ENCODE data around the gene RPL36AL. TPM values are rescaled to one million over a fixed set of nuclear protein-coding genes. Genes with fewer than 3 reads are reported as not detected.

RPL36AL gene
- total and polyA plus RNA-seq, 10 of the 15 experiments (the other 5 are each of a cell fraction or from before 2014, with no cell fraction given) = 222 to 1,379 (median 545) TPM

DNA sequence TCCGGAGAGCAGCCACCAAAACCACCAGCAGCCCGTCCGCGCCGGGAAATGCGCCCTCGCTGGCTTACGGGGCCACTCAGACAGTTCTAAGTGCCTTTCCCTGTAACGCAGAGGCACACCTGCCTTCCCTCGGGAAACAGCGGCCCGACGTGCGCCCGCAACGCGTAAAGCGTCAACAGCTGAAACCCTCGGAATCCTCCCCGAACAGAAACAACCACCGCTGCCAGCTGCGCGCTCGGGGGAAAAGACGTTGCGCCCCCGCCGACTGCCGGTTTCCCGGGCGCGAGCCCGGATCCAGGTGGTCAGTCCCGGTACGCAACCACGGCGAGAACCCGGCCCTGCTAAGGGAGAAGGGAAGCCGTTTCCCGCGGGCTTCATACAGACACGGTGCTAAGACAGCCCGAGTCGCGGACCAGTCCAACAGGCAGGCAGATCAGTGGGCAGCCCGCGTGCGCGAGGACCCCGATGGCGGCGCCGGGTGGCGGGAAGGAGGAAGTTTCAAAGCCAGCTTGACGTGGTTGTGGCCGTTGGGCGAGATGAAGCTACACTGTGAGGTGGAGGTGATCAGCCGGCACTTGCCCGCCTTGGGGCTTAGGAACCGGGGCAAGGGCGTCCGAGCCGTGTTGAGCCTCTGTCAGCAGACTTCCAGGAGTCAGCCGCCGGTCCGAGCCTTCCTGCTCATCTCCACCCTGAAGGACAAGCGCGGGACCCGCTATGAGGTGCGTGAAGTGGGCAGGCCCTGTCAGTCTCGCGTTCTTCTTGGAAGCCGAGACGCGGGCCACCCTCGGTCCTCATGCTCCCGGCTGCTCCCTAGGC, 21.7 kb downstream of the RPL36AL start, which contains the start of gene LRR1 (continued):
- TF ChIP-seq, protein P1, sequence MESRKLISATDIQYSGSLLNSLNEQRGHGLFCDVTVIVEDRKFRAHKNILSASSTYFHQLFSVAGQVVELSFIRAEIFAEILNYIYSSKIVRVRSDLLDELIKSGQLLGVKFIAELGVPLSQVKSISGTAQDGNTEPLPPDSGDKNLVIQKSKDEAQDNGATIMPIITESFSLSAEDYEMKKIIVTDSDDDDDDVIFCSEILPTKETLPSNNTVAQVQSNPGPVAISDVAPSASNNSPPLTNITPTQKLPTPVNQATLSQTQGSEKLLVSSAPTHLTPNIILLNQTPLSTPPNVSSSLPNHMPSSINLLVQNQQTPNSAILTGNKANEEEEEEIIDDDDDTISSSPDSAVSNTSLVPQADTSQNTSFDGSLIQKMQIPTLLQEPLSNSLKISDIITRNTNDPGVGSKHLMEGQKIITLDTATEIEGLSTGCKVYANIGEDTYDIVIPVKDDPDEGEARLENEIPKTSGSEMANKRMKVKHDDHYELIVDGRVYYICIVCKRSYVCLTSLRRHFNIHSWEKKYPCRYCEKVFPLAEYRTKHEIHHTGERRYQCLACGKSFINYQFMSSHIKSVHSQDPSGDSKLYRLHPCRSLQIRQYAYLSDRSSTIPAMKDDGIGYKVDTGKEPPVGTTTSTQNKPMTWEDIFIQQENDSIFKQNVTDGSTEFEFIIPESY (IDR thresholded peaks at IDR 0.05) = peak; percentile 60; the same call in 1 of the 2 replicates
- TF ChIP-seq FOXM1 (IDR thresholded peaks at IDR 0.05; ENCODE audit: low read depth, low read length) = no peak
- TF ChIP-seq, protein P2, sequence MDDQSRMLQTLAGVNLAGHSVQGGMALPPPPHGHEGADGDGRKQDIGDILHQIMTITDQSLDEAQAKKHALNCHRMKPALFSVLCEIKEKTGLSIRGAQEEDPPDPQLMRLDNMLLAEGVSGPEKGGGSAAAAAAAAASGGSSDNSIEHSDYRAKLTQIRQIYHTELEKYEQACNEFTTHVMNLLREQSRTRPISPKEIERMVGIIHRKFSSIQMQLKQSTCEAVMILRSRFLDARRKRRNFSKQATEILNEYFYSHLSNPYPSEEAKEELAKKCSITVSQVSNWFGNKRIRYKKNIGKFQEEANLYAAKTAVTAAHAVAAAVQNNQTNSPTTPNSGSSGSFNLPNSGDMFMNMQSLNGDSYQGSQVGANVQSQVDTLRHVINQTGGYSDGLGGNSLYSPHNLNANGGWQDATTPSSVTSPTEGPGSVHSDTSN (IDR thresholded peaks at IDR 0.05; ENCODE audit: insufficient replicate concordance, low read depth, low read length) = peak; percentile 50
- TF ChIP-seq, protein P3, sequence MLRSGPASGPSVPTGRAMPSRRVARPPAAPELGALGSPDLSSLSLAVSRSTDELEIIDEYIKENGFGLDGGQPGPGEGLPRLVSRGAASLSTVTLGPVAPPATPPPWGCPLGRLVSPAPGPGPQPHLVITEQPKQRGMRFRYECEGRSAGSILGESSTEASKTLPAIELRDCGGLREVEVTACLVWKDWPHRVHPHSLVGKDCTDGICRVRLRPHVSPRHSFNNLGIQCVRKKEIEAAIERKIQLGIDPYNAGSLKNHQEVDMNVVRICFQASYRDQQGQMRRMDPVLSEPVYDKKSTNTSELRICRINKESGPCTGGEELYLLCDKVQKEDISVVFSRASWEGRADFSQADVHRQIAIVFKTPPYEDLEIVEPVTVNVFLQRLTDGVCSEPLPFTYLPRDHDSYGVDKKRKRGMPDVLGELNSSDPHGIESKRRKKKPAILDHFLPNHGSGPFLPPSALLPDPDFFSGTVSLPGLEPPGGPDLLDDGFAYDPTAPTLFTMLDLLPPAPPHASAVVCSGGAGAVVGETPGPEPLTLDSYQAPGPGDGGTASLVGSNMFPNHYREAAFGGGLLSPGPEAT (IDR thresholded peaks at IDR 0.05; ENCODE audit: low read depth) = peak; percentile 81
- peak; percentile 94 for TF ChIP-seq MXI1 (IDR thresholded peaks at IDR 0.05; ENCODE audit: low read depth, low read length)
- TF ChIP-seq, protein P4, sequence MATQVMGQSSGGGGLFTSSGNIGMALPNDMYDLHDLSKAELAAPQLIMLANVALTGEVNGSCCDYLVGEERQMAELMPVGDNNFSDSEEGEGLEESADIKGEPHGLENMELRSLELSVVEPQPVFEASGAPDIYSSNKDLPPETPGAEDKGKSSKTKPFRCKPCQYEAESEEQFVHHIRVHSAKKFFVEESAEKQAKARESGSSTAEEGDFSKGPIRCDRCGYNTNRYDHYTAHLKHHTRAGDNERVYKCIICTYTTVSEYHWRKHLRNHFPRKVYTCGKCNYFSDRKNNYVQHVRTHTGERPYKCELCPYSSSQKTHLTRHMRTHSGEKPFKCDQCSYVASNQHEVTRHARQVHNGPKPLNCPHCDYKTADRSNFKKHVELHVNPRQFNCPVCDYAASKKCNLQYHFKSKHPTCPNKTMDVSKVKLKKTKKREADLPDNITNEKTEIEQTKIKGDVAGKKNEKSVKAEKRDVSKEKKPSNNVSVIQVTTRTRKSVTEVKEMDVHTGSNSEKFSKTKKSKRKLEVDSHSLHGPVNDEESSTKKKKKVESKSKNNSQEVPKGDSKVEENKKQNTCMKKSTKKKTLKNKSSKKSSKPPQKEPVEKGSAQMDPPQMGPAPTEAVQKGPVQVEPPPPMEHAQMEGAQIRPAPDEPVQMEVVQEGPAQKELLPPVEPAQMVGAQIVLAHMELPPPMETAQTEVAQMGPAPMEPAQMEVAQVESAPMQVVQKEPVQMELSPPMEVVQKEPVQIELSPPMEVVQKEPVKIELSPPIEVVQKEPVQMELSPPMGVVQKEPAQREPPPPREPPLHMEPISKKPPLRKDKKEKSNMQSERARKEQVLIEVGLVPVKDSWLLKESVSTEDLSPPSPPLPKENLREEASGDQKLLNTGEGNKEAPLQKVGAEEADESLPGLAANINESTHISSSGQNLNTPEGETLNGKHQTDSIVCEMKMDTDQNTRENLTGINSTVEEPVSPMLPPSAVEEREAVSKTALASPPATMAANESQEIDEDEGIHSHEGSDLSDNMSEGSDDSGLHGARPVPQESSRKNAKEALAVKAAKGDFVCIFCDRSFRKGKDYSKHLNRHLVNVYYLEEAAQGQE (IDR thresholded peaks at IDR 0.05; ENCODE audit: low read depth, low read length) = no peak
- no peak for TF ChIP-seq NR2C2 (IDR thresholded peaks at IDR 0.05; ENCODE audit: borderline replicate concordance, control insufficient read depth, insufficient read length, low read depth)
- TF ChIP-seq YBX1 (IDR thresholded peaks at IDR 0.05) = no peak
- TF ChIP-seq, protein P5, sequence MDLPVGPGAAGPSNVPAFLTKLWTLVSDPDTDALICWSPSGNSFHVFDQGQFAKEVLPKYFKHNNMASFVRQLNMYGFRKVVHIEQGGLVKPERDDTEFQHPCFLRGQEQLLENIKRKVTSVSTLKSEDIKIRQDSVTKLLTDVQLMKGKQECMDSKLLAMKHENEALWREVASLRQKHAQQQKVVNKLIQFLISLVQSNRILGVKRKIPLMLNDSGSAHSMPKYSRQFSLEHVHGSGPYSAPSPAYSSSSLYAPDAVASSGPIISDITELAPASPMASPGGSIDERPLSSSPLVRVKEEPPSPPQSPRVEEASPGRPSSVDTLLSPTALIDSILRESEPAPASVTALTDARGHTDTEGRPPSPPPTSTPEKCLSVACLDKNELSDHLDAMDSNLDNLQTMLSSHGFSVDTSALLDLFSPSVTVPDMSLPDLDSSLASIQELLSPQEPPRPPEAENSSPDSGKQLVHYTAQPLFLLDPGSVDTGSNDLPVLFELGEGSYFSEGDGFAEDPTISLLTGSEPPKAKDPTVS (IDR thresholded peaks at IDR 0.05; ENCODE audit: low read depth, low read length) = no peak
- TF ChIP-seq, protein P6, sequence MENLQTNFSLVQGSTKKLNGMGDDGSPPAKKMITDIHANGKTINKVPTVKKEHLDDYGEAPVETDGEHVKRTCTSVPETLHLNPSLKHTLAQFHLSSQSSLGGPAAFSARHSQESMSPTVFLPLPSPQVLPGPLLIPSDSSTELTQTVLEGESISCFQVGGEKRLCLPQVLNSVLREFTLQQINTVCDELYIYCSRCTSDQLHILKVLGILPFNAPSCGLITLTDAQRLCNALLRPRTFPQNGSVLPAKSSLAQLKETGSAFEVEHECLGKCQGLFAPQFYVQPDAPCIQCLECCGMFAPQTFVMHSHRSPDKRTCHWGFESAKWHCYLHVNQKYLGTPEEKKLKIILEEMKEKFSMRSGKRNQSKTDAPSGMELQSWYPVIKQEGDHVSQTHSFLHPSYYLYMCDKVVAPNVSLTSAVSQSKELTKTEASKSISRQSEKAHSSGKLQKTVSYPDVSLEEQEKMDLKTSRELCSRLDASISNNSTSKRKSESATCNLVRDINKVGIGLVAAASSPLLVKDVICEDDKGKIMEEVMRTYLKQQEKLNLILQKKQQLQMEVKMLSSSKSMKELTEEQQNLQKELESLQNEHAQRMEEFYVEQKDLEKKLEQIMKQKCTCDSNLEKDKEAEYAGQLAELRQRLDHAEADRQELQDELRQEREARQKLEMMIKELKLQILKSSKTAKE (IDR thresholded peaks at IDR 0.05; ENCODE audit: low read depth, poor library complexity, severe bottlenecking) = no peak
- TF ChIP-seq MYC (IDR thresholded peaks at IDR 0.05; ENCODE audit: insufficient read depth, insufficient read length, insufficient replicate concordance, low read length, severe bottlenecking) = peak; percentile 74
